C1 segment of cervical spinal cord (tissue), 14 donors: ENCODE results near the gene PLEKHD1.

Experiments used
- DNase-seq, 14 donors: peaks; one replicate each; lab custom pipeline; 2025; lab: John Stamatoyannopoulos, UW

PLEKHD1 gene

GRCh38 chr14:69547701-69548348 is 63.3 kb downstream of the PLEKHD1 start:
- DNase-seq = peak in 3 of 14 donors; percentile 7 to 14 (median 9)

- no peak for DNase-seq
Observed at GRCh38 chr14:69548566-69548965, 64.0 kb downstream of the PLEKHD1 start.

GRCh38 chr14:69551511-69551910 is 67.0 kb downstream of the PLEKHD1 start:
- DNase-seq = no peak

GRCh38 chr14:69553252-69553651 is 68.7 kb downstream of the PLEKHD1 start:
- DNase-seq = no peak

GRCh38 chr14:69554500-69554899 is 70.0 kb downstream of the PLEKHD1 start:
- peak in 1 of 14 donors; percentile 39 for DNase-seq

- DNase-seq = no peak
Observed at GRCh38 chr14:69558774-69559173, 74.2 kb downstream of the PLEKHD1 start.

GRCh38 chr14:69559581-69560011 is 75.1 kb downstream of the PLEKHD1 start:
- peak in 11 of 14 donors; percentile 7 to 79 (median 44) for DNase-seq

- DNase-seq = no peak
Observed at GRCh38 chr14:69560826-69561225, 76.3 kb downstream of the PLEKHD1 start.

GRCh38 chr14:69561893-69562292 is 77.4 kb downstream of the PLEKHD1 start:
- no peak for DNase-seq

- no peak for DNase-seq
Observed at GRCh38 chr14:69567563-69567962, 83.0 kb downstream of the PLEKHD1 start.

- no peak for DNase-seq
Observed at GRCh38 chr14:69569859-69570258, 85.3 kb downstream of the PLEKHD1 start.

- no peak for DNase-seq
Observed at GRCh38 chr14:69570836-69571330, 86.4 kb downstream of the PLEKHD1 start.

GRCh38 chr14:69571449-69572029 is 87.0 kb downstream of the PLEKHD1 start:
- DNase-seq = no peak

GRCh38 chr14:69572030-69572840 is 87.7 kb downstream of the PLEKHD1 start:
- DNase-seq = peak in 1 of 14 donors; percentile 23

- no peak for DNase-seq
Observed at GRCh38 chr14:69572841-69573135, 88.3 kb downstream of the PLEKHD1 start.

GRCh38 chr14:69573205-69573830 is 88.8 kb downstream of the PLEKHD1 start:
- DNase-seq = no peak

- peak in 1 of 14 donors; percentile 67 for DNase-seq
Observed at GRCh38 chr14:69573831-69574262, 89.3 kb downstream of the PLEKHD1 start.

GRCh38 chr14:69574263-69574953 is 89.9 kb downstream of the PLEKHD1 start, which contains the start of gene CCDC177:
Gene CCDC177 (minus strand): TSS chr14:69574871. CDS start chr14:69573622, 1,249 bp downstream.
- peak in 4 of 14 donors; percentile 10 to 77 (median 25) for DNase-seq

- no peak for DNase-seq
Observed at GRCh38 chr14:69574954-69575295, 90.4 kb downstream of the PLEKHD1 start.

GRCh38 chr14:69579476-69579875 is 94.9 kb downstream of the PLEKHD1 start:
- DNase-seq = no peak

GRCh38 chr14:69580009-69580577 is 95.6 kb downstream of the PLEKHD1 start:
- DNase-seq = no peak
